Endometrial microvascular endothelial cells (primary cell): ENCODE results near the gene RERE. TPM values are rescaled to one million over a fixed set of nuclear protein-coding genes. Genes with fewer than 3 reads are reported as not detected.

Source experiments
- in situ Hi-C: cut with HindIII; loops from 2 replicates; pipeline ENCODE4 v1.10.0; 2017; ENCODE audit warnings: low sequenced_read_pairs, low pct_unique_long_range_greater_than_20kb; ENCODE audit errors: inconsistent ontology term
- total RNA-seq: library from RNA; depleted of rRNA; stranded (reverse); fragments of >200 nt; gene quantifications from one replicate; pipeline ENCODE4 v1.2.3, GENCODE V29; 2015; ENCODE audit errors: inconsistent ontology term

RERE gene
- total RNA-seq, 1 donor from 2014 or later: 16.5 TPM

DNA sequence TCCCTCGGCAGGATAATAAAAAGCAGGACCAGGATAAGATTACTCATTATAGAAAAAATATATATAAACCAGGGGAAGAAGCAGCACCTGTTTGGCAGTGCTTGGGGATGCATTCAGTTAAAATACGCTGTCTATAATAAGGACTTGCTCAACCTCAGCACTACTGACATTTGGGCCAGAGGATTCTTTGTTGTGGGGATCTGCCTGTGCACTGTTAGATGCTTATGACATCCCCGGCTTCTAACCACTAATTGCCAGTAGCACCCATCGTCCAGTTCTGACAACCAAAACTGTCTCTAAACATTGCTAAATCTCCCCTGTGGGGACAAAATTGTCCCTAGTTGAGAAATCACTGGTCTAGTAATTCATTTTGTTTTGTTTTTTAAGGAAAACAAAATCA, 257.4 kb downstream of the RERE start:
- in situ Hi-C loops: loop anchor here (25.0 kb wide), 1 partner anchor 102 kb away; no protein-coding TSS in a partner anchor

DNA sequence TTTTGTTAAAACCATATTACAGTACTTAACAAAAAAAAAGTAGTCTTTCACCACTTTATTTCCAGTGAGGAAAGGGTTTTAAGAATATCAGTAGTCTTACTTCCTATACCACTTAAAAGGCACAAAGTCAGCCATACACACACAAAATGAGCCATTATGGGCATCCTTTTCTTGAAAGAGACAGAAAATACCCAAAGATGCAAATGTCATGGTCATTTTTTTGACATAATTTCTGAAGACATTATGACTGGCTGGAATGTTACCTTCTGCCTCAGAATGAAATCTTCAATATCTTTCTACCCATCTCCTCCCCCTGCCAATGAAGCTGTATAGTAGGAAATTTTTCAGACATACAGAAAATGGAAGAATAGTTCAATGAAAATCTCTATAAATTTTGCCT, 261.9 kb downstream of the RERE start:
- in situ Hi-C loops: loop anchor here (25.0 kb wide), 1 partner anchor 107 kb away; no protein-coding TSS in a partner anchor

DNA sequence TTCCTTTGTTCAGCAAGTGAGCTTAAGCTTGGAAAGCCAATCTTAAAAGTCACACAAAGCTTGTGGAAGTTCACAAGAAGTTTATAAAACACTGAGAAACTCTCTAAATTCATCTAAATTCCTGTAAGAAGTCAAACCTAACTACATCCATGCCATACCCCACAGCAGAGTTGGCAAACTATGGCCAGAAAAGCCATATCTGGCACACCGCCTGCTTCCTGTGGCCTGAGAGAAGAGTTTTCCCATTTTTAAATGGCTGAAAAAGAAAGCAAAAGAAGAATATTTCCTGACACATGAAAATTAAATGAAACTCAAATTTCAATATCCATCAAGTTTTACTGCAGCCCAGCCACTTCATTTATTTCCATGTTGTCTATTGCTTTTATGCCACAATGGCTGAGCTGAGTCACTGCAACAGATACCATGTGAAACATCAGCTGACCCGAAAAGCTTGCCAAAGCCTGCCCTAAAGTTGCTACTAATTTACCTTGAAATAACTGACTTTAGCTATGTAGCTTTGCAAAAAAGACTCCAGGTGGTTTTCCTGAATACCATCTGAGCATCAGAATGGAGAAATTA, 262.4 kb downstream of the RERE start:
- in situ Hi-C loops: loop anchor here (25.0 kb wide), 1 partner anchor 107 kb away; no protein-coding TSS in a partner anchor

DNA sequence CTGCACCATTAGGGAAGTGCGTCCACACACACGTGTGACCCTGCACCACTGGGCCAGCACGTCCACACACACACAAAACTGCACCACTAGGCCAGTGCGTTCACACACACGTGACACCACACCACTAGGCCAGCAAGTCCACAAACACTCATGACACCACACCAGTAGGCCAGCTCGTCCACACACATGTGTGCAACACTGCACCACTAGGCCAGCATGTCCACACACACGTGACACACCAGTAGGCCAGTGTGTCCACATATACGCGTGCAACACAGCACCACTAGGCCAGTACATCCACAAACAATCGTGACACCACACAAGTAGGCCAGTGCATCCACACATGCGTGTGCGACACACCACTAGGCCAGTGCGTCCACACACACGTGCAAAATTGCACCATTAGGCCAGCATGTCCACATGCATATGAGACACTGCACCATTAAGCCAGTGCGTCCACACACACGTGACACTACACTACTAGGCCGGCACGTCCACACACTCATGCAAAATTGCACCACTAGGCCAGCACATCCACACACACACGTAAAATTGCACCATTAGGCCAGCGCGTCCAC, 264.5 kb downstream of the RERE start:
- in situ Hi-C loops: loop anchor here (25.0 kb wide), 1 partner anchor 109 kb away; no protein-coding TSS in a partner anchor

DNA sequence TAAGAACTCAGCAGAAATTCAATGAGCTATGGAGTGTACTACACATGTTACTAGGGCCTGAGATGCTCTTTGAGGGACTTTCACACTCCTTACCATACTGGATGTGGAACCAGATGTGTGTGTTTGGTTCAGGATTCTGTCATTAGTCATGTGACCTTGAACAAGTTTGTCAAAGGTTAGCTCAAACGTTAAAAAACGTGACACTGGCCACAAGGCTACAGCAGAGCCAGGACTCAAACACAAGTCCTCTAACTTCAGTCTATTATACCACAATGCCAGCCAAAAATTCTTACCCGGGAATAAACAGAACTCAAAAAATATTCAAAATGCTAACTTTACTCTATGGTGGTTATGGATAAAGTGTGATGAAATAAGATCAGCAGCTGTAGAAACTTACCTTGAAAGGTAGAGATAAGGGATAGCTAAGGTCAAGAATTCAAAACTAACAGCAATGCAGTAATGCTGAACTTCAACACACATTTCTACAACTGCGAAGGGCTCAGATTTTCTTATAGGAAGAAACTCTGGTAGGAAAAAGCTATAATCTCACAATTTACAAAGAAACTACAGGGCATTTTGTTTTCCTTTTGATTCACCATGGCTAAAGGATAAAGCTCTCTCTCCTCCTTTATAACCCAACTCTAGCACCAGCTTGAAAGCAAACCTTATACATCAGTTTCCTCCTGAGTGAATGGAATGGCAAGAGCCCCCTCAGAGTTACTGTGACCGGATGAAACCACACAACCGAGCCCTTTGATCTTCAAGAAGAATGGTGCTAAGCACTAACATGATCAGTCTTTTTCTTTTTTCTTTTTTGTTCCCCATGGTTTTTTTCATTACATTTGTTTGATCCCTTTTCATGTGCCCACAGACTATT, 265.6 kb downstream of the RERE start:
- in situ Hi-C loops: loop anchor here (25.0 kb wide), 1 partner anchor 110 kb away; no protein-coding TSS in a partner anchor

DNA sequence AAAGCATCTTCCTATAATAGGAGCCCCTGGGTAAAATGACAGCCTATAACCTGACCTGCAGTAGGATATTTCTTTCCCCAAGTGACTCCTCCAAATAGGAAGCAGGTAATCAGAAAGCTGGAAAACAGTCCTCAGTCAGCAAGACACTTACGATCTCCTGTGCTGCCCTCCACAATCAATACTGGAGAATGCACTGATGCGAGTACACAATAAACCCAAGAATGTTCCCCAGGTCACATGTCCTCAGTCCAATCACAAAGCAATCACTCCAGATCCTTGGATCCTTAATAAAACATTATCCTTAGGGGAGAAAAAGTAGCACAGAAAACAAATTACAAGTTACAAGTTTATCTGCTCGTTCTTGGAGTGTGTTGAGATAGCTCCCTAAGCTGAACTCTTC, 266.4 kb downstream of the RERE start:
- in situ Hi-C loops: loop anchor here (25.0 kb wide), 1 partner anchor 111 kb away; no protein-coding TSS in a partner anchor

DNA sequence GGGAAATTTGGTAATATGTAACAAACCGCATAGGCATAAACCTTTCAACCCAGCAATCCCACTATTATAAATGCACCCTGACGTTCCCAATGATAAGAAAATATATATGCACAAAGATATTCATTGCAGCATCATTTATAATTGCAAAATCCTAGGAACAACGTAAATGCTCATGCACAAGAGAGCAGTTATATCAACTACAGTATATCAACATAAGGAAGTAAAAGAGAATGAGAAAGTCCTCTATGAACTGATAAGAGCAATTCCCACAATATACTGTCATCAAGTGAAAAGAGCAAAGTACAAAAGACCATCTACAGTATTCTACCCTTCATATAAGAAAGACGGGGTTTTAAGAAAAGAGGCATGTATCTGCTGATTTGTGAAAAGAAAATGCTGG, 269.6 kb downstream of the RERE start:
- in situ Hi-C loops: no loop called here

DNA sequence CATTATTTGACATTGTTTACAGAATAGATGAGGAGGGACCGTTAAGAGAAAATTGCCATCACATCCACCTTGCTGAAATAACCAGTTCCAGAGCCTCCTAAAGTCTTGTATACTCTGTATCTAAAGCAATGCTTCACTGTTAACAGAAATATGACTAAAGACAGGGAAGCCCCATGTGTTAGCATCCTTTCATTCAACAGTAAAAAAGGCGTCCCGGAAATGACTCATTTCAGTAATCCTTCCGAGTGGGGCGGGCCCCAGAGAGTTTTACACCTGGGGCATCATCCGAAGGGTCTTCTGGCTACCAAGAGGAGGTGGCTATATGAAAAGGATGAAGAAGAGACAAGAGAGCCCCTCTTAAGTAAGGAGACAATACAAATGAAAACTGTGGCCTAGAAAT, 272.4 kb downstream of the RERE start:
- in situ Hi-C loops: no loop called here

DNA sequence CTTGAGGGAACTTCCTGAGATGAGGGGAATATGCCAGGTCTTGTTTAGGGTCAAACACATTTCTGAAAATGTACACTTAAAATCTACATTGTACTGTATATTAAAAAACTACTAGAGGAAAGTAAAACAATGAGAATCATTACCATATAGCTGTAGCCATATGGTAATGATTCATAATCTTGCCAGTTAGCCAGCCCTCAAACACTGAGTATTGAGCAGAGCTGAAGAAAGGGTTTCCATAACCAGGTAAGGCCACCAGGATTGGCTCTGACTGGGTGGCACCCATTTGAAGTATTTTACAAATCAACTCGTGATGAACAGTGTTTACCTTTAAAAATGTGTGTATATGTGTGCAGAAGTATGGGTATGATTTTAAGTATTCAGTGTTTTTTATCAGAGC, 272.8 kb downstream of the RERE start:
- in situ Hi-C loops: no loop called here

DNA sequence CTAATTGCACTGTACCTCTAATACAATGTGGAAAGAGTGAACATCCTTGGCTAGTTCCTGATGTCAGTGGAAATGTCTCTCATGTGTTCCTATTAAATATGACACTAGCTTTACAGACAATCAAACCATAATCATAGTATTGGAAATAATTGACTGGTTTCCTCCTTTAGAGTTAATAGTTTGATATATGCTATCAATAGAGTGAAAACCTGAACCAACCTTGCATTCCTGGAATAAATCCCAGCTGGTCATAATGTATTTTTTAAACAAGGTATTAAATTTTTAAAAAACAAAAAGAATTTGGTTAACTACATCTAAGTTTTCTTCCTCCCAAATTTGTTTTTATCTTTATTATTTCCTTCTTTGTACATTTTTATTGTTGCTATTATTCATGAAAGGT, 273.5 kb downstream of the RERE start:
- in situ Hi-C loops: no loop called here

DNA sequence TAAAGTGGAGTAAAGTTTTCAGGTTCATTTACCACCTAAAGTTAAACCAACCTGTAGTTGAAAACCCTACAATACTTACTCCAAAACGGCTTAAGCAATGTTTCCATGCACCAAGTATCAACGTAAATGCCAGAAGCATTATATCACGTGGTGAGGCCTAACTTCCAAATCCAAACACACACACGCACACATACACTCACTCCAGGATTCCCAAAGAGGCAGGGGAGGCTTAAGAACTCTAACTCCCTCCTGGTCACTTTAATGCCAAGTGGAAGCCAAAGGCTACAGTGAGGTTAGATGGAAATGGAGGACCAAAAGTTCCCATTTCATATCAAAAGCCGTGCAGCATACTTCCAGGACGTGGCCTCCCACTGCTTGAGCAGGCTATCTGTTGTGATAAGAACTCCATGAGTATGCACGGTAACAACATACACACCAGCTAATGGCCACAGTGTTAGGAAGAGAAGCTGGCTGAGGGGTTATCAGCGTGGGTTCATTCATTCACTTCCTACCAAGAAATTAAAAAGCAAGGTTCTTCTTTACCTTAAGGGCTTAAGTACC, 275.4 kb downstream of the RERE start:
- in situ Hi-C loops: no loop called here

DNA sequence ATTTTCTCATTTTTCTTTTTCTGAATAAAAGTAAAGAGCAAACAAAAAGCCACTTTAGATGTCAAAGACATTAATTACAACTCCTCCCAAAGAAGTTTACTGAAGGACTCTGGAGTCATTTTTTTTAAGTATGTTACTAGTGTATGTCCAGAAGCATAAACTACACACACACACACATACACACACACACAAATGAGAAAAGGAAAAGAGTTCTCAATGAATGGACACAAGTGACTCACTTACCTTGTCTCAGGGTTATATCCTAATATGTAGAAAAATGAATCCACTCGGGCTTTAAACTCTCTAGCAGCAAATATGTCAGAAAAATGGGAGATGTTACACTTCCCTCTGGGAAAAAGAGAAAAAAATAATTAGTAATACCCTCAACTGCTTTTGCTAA, 276.5 kb downstream of the RERE start:
- in situ Hi-C loops: no loop called here

DNA sequence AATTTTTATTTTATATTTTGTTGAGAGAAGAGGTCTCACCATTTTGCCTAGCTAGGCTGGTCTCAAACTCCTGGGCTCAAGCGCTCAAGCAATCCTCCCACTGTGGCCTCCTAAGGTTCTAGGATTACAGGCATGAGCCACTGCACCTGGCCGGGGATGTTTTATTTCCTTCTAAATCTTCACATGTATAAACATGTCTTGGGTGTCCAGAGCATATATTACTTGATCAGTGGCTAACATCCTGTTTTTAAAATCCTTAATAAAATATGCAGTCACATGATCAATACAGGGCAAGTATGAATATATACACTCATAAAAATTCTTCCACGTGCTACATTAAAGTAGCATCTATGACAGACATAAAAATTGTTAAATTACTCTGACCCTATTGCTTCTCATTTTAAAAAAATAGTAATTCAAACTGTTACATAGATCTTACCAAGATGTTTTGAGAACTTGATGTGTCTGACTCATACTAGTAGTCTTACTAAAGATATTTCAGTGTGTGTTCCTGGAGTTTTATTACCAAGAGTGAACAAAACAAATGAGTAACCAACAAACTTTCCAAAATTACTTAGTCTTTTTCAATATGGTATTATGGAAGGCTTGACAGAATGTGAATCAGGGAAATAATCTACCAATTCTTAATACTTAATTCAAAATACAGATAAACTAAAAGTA, 277.0 kb downstream of the RERE start:
- in situ Hi-C loops: no loop called here

DNA sequence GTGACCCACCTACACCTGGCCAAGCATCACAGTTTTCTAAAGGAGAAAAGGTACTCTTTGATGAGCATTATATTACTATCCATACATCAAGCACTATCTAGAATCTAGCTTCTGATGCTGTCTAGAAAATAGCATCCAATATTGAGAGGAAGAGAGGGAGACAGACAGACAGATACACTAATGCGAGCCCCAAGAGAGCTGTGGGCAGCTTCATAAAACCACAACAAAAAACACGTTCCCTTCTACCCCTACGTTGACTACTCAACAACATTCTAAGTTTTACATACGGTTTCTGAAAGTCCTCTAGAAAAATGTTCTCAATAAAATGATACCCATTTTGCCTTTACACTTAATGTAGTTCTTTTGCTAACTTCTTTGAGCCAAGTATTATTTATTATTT, 277.8 kb downstream of the RERE start:
- in situ Hi-C loops: no loop called here

DNA sequence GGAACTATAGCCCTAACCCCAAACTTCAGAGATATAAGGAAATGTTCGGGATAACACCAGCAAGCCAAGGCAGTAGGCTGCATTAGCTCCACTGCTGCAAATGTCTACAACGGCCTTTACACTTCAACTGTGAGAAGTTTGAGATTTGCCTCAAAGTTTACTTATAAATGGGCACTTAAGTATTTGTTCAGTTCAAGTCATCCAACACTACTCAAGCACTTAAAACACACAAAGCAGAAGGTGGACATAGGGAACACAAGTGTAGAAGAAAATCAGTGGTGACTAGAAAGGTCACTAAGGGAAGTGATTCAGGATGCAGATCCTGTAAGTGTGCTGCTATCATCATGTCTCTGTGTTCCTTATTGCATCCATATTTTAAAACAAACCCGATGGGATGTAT, 278.9 kb downstream of the RERE start:
- in situ Hi-C loops: no loop called here

DNA sequence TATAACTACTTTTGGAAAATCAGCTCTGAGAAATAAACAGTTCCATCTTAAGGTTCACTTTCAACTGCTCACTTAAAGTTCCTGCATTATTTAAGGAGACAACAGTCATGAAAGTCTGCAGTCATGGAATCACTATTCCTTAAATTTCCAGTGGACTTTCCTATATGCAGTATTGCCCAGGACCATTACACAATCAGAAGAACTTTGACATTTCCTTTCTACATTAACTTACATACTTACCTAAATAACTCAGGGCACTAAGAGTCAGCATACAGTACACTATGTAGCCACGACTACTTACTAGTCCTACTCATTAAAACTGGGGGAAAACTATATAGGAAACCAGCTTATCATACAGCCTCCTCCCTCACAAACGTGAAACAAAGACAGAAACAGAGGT, 279.4 kb downstream of the RERE start:
- in situ Hi-C loops: no loop called here

DNA sequence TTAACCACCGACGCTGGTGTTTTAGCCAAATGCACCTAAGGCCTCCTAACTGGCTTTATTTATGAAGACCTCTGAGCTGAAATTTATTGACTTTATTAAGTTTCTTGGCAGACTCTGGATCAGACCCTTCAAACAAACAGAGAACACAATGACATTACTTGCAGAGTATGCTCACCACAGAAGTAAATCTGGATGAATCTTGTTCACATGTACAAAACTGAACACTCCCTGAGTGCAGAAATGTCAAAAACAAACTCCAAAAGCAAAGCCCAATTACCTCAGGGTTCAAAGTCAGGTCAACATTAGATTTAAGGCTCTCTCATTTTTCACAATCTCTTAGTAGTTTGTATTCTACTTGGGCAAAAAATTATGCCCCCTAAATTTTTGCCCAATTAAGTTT, 280.9 kb downstream of the RERE start:
- in situ Hi-C loops: no loop called here

DNA sequence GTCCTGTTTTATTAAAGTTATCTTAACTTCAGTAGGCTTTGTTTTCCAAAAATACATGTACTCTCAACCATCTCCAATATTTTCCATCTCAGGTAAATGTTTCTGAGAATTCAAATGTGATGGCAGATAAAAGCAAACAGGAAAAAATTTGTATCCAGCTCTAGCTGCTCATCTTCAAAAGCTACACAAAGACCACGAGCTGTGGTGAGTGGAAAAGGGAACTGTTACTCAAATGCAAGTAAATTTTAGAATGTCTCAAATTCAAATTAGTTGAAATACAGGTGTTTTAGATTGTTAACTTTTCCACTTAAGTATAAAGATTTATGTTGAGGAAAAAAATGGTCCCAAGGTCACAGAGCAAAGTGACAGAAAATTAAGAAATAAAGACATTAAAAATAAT, 283.5 kb downstream of the RERE start:
- in situ Hi-C loops: no loop called here

DNA sequence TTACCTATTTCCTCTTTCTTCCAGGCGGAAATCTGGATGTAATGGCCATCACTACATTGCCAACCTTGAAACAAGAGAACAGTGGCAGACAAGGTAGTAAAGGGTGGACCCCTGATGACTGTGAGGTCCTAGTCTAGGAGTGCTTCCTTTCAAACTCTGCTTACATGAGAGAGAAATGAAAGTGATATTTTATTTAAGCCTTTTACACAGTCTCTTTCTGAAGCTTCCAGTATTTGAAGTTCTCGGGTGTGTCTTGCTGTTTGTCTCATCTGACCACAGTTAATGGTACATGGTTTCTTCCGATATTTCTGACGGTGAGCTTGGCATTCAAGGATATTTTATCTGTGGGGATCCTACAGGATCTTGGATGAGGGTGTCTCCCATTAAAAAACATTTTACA, 284.3 kb downstream of the RERE start:
- in situ Hi-C loops: no loop called here
